ENCODE data around the gene RPS3. TPM values are rescaled to one million over a fixed set of nuclear protein-coding genes. Genes with fewer than 3 reads are reported as not detected.

The RPS3 gene
- total RNA-seq, 1 donor from 2014 or later, result 4,635 TPM

- ATAC-seq (ENCODE audit: low read depth), result no peak
- no peaks in the 10 kb centered on the region for H3K9me3 Mint-ChIP-seq
- DNase-seq, result no peak
- H3K36me3 Mint-ChIP-seq (ENCODE audit: low read depth), result peaks cover 8% of the 10 kb centered on the region
- no peak overlapping the region for H3K27ac Mint-ChIP-seq
- H3K27me3 Mint-ChIP-seq, result no peaks in the 10 kb centered on the region
- intact Hi-C loops (cut with micrococcal nuclease), result no loop called here
- TF ChIP-seq CTCF (IDR thresholded peaks at IDR 0.05), result no peak
- no peaks in the 10 kb centered on the region for H3K4me1 Mint-ChIP-seq
- CTCF ChIA-PET, result no interaction called here
- H3K4me3 Mint-ChIP-seq, result no peak overlapping the region
- POLR2A ChIA-PET, result no interaction called here
These were observed 50.9 kb downstream of the RPS3 start for GRCh38 chr11:75450236-75450635.

GRCh38 chr11:75450826-75451821 is 51.8 kb downstream of the RPS3 start:
- H3K4me3 Mint-ChIP-seq, result no peak overlapping the region
- intact Hi-C loops (cut with micrococcal nuclease), result no loop called here
- H3K27ac Mint-ChIP-seq, result no peak overlapping the region
- no peaks in the 10 kb centered on the region for H3K4me1 Mint-ChIP-seq
- DNase-seq (no peak), ATAC-seq (ENCODE audit: low read depth) (no peak)
- no peak for TF ChIP-seq CTCF (IDR thresholded peaks at IDR 0.05)
- no peaks in the 10 kb centered on the region for H3K9me3 Mint-ChIP-seq
- ChIA-PET POLR2A (no interaction called here), CTCF (interaction anchor here (0.6 to 0.9 kb wide), 2 partner anchors 61 to 74 kb away, joined by 3 read pairs; no protein-coding TSS in a partner anchor)
- H3K36me3 Mint-ChIP-seq (ENCODE audit: low read depth), result peaks cover 8% of the 10 kb centered on the region
- no peaks in the 10 kb centered on the region for H3K27me3 Mint-ChIP-seq

- ChIA-PET POLR2A (no interaction called here), CTCF (interaction anchor here (1.0 to 1.7 kb wide), 2 partner anchors 8 to 78 kb away, joined by 3 read pairs; no protein-coding TSS in a partner anchor)
- H3K9me3 Mint-ChIP-seq, result no peaks in the 10 kb centered on the region
- peaks cover 8% of the 10 kb centered on the region for H3K36me3 Mint-ChIP-seq (ENCODE audit: low read depth)
- no peak for TF ChIP-seq CTCF (IDR thresholded peaks at IDR 0.05)
- no peaks in the 10 kb centered on the region for H3K4me1 Mint-ChIP-seq
- H3K4me3 Mint-ChIP-seq, result no peak overlapping the region
- intact Hi-C loops (cut with micrococcal nuclease), result no loop called here
- H3K27ac Mint-ChIP-seq, result no peak overlapping the region
- H3K27me3 Mint-ChIP-seq, result no peaks in the 10 kb centered on the region
- DNase-seq, result no peak
- no peak for ATAC-seq (ENCODE audit: low read depth)
These were observed 54.8 kb downstream of the RPS3 start for GRCh38 chr11:75453916-75454655.

GRCh38 chr11:75454987-75455386 is 55.7 kb downstream of the RPS3 start:
- DNase-seq (no peak), ATAC-seq (ENCODE audit: low read depth) (no peak)
- ChIA-PET POLR2A (interaction anchor here (0.5 kb wide), 1 partner anchor 418 kb away, joined by 4 read pairs; no protein-coding TSS in a partner anchor), CTCF (interaction anchor here (1.0 to 1.7 kb wide), 2 partner anchors 9 to 77 kb away, joined by 3 read pairs; no protein-coding TSS in a partner anchor)
- H3K4me3 Mint-ChIP-seq, result no peak overlapping the region
- no peak overlapping the region for H3K27ac Mint-ChIP-seq
- intact Hi-C loops (cut with micrococcal nuclease), result no loop called here
- no peaks in the 10 kb centered on the region for H3K27me3 Mint-ChIP-seq
- TF ChIP-seq CTCF (IDR thresholded peaks at IDR 0.05), result no peak
- no peaks in the 10 kb centered on the region for H3K4me1 Mint-ChIP-seq
- H3K9me3 Mint-ChIP-seq, result no peaks in the 10 kb centered on the region
- H3K36me3 Mint-ChIP-seq (ENCODE audit: low read depth), result peaks cover 10% of the 10 kb centered on the region

Other genes starting within 250 kb of the RPS3 start
- gene SLCO2B1, start 248.4 kb upstream of the RPS3 start, total RNA-seq, result 0.18 and 0.42 TPM in 2 replicates
- not detected in 2 replicates for gene TPBGL, start 158.7 kb upstream of the RPS3 start, total RNA-seq
- gene ARRB1, start 47.9 kb upstream of the RPS3 start, total RNA-seq, result 0.24 and 0.62 TPM in 2 replicates
- gene KLHL35, start 33.7 kb downstream of the RPS3 start, total RNA-seq, result 0.11 and 0.49 TPM in 2 replicates
- 22.2 and 23.9 TPM in 2 replicates for gene GDPD5, start 126.4 kb downstream of the RPS3 start, total RNA-seq
- gene SERPINH1, start 162.7 kb downstream of the RPS3 start, total RNA-seq, result 4.5 and 5.6 TPM in 2 replicates